ENCODE results near the gene SLC25A21. TPM values are rescaled to one million over a fixed set of nuclear protein-coding genes. Genes with fewer than 3 reads are reported as not detected.
"Not testable (repeated sequence)": the region's sequence is repeated elsewhere in the genome, so short reads cannot be mapped to it uniquely, and the experiment has no call there.

SLC25A21 gene
- total RNA-seq, 1 donor = 1.3 TPM

- TF ChIP-seq CTCF (IDR thresholded peaks at IDR 0.05; ENCODE audit: insufficient read depth, low read depth, low read length) = no peak
- no peak for DNase-seq (ENCODE audit: low read depth)
- no peak overlapping the region for H3K4me3 ChIP-seq (ENCODE audit: low read depth, low read length)
Measured at GRCh38 chr14:37081856-37082255, 90.5 kb downstream of the SLC25A21 start.

GRCh38 chr14:37081218-37081617, 91.2 kb downstream of the SLC25A21 start:
- no peak overlapping the region for H3K4me3 ChIP-seq (ENCODE audit: low read depth, low read length)
- TF ChIP-seq CTCF (IDR thresholded peaks at IDR 0.05; ENCODE audit: insufficient read depth, low read depth, low read length) = no peak
- DNase-seq (ENCODE audit: low read depth) = no peak

GRCh38 chr14:37078131-37078530, 94.3 kb downstream of the SLC25A21 start:
- no peak for TF ChIP-seq CTCF (IDR thresholded peaks at IDR 0.05; ENCODE audit: insufficient read depth, low read depth, low read length)
- no peak for DNase-seq (ENCODE audit: low read depth)
- H3K4me3 ChIP-seq (ENCODE audit: low read depth, low read length) = no peak overlapping the region

GRCh38 chr14:37074320-37074719, 98.1 kb downstream of the SLC25A21 start:
- DNase-seq (ENCODE audit: low read depth); H3K4me3 ChIP-seq (ENCODE audit: low read depth, low read length): not testable (repeated sequence)

- H3K4me3 ChIP-seq (ENCODE audit: low read depth, low read length) = no peak overlapping the region
- no peak for DNase-seq (ENCODE audit: low read depth)
- TF ChIP-seq CTCF (IDR thresholded peaks at IDR 0.05; ENCODE audit: insufficient read depth, low read depth, low read length) = no peak
Measured at GRCh38 chr14:37063467-37064240, 108.8 kb downstream of the SLC25A21 start.

- no peak for TF ChIP-seq CTCF (IDR thresholded peaks at IDR 0.05; ENCODE audit: insufficient read depth, low read depth, low read length)
- H3K4me3 ChIP-seq (ENCODE audit: low read depth, low read length) = no peak overlapping the region
- no peak for DNase-seq (ENCODE audit: low read depth)
Measured at GRCh38 chr14:37062191-37062803, 110.1 kb downstream of the SLC25A21 start.

GRCh38 chr14:37061697-37062096, 110.7 kb downstream of the SLC25A21 start:
- TF ChIP-seq CTCF (IDR thresholded peaks at IDR 0.05; ENCODE audit: insufficient read depth, low read depth, low read length) = no peak
- no peak overlapping the region for H3K4me3 ChIP-seq (ENCODE audit: low read depth, low read length)
- no peak for DNase-seq (ENCODE audit: low read depth)

Measured in fibroblast of villous mesenchyme (primary cell).